Measurements from ENCODE around the gene IGSF6.

GRCh38 chr16:21600031-21600773 lies 52.2 kb downstream of the IGSF6 start:
- TF ChIP-seq CTCF (tag by site-specific recombination; IDR thresholded peaks at IDR 0.05) (no peak), ZNF174 (tag by site-specific recombination; IDR thresholded peaks at IDR 0.05) (no peak), PRDM2 (tag by site-specific recombination; IDR thresholded peaks at IDR 0.05; ENCODE audit: borderline replicate concordance) (no peak), ZBTB26 (tag by site-specific recombination; optimal IDR thresholded peaks at IDR 0.05) (no peak)

Measured in HEK293 (cell line).